HG03575 (cell line): ENCODE results near the gene ARID5B.
"Not testable (repeated sequence)": the region's sequence is repeated elsewhere in the genome, so short reads cannot be mapped to it uniquely, and the experiment has no call there.

Experiments used
- ATAC-seq: cut with Tn5 transposase; IDR thresholded peaks from one replicate; pipeline ENCODE4 v1.9.1; 2021; ENCODE audit not compliant: unreplicated experiment, insufficient number of reproducible peaks, low FRiP score; ENCODE audit errors: extremely low read depth

ARID5B gene

GRCh38 chr10:62019685-62020359 is 118.3 kb downstream of the ARID5B start:
- no peak for ATAC-seq

DNA sequence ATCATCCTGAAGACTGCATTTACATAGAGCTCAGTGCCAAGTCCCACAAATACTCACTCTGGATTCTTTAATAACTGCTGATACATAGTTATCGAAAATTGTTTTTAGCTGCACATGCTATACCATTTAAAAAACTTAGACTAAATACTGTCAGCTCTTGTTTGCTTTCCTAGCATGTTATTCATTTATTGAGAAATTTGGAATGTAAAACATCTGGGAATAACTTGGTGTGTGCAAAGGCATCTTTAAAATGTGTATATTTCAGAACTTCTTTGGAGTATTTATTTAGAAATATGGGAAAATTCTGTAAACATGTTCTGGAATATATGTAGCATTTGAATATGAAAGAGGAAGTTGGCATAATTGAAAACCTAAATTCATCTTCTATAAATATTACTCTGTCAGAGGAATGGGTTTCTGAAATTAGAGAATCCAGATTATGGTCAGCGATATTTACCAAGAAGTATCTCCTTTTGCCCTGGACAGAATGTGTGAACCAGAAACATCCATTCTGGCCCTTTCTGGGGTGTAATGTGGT is 119.7 kb downstream of the ARID5B start:
- ATAC-seq, result no peak

- no peak for ATAC-seq
Measured at GRCh38 chr10:62021978-62022802, 120.7 kb downstream of the ARID5B start.

- no peak for ATAC-seq
Measured at GRCh38 chr10:62022830-62023229, 121.3 kb downstream of the ARID5B start.

- ATAC-seq, result no peak
Measured at GRCh38 chr10:62023329-62023728, 121.8 kb downstream of the ARID5B start.

- ATAC-seq, result no peak
Measured at GRCh38 chr10:62024026-62024701, 122.7 kb downstream of the ARID5B start.

- ATAC-seq, result no peak
Measured at GRCh38 chr10:62025134-62025794, 123.8 kb downstream of the ARID5B start.

DNA sequence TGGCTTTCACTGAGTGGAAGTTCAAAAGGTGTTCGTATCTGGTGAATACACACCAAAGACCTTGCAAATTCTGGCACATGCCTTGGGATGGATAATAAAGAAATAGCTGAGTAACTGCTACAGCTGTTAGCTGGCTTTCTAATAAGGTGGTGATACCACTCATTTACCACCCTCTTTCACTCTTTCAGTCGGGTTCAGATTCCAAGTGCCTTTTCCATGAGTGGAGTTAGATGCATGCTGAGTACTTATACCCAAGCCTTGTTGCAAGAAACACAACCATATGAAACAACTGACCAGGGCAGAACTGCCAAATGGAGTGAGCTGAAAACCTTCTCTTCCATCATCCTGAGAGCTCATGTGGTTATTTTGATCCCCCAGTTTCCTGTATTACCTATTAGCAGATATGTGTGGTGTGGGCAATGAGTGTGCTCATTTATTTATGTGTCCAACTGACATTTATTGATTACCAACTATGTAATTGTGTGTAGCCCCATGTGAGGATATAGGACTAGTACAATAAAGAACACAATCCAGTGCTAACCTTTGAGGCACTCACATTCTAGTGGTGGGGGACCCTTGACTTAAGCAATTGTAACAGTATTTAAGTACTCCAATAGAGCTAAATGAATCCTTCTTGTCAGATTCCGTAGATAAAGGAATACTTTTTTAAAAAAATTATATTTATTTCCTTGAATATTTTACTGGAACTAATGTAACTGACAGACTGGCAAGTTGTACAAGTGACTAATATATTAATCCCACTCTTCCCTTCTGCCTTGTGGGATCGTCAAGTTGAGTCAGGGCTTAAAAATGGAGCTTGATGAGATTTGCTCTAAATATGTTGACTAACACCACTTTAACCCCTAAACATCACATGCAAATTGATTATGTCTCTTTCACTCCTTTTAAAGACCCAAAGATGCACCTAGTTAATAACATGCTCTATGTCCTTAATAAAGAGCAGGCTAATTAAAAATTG is 124.7 kb downstream of the ARID5B start:
- ATAC-seq, result no peak

- no peak for ATAC-seq
Measured at GRCh38 chr10:62027841-62028501, 126.5 kb downstream of the ARID5B start.

GRCh38 chr10:62028502-62028842 is 127.0 kb downstream of the ARID5B start:
- ATAC-seq, result not testable (repeated sequence)

DNA sequence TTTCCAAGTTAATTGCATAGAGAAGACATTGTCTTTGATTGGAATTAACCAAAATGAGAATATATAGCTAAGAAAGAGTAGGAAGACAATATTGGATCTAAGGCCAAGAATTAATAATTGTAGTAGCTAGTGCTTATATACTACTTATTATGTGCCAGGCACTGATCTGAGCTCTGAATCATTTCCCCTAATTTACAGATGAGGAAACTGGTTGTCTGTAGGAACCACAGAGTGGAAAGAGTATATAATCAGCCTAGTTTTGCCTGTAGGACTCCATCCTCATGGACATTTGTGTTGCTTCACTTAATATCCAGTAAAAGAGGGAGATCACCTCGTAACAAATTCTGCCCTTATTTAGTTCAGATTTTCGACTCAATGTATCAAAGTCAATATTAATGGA is 127.9 kb downstream of the ARID5B start:
- ATAC-seq, result no peak

- ATAC-seq, result no peak
Measured at GRCh38 chr10:62031507-62031906, 130.0 kb downstream of the ARID5B start.

DNA sequence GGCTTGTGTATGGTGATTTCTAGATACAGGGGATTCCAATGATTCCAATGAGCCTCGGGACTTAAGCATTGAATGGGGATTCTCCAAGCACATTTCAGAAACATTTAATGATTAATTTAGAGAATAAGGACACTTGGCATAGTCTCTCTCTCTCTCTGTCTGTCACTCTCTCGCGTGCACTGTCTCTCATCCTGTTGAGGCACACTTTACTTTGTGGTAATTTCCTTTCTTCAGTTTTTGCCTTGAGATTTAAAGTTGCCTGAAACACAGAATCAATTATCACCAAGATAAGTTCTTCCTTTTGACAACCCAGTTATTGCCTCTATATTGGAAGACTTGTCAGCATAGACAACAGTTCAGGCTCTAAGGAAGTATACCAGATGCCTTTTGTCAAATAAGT is 131.6 kb downstream of the ARID5B start:
- no peak for ATAC-seq

DNA sequence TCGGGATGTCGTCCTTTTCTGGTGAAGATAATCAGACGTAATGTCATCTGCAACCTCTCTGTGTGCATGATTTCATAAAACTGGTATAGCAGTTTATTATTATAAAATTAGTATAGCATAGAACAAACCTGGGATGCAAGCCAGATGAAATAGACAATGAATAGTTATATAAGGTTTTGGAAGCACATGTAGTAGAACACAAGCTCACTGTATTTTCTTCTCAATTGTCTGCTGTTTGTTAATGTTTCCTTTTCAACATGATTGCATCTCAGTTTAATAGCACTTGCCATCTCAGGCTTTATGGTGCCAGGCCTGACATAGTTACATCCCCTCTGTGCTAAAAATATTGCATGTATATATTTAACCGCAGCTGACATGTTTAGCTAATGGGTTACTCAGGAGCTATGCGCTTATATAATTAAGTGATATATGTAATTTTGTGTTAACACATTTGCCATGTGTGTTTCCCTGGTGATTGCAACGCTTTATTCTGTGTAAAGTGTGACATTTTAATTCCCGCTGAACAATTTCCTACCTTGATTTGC is 132.7 kb downstream of the ARID5B start:
- ATAC-seq, result no peak

GRCh38 chr10:62036186-62037081 is 134.9 kb downstream of the ARID5B start:
- no peak for ATAC-seq

DNA sequence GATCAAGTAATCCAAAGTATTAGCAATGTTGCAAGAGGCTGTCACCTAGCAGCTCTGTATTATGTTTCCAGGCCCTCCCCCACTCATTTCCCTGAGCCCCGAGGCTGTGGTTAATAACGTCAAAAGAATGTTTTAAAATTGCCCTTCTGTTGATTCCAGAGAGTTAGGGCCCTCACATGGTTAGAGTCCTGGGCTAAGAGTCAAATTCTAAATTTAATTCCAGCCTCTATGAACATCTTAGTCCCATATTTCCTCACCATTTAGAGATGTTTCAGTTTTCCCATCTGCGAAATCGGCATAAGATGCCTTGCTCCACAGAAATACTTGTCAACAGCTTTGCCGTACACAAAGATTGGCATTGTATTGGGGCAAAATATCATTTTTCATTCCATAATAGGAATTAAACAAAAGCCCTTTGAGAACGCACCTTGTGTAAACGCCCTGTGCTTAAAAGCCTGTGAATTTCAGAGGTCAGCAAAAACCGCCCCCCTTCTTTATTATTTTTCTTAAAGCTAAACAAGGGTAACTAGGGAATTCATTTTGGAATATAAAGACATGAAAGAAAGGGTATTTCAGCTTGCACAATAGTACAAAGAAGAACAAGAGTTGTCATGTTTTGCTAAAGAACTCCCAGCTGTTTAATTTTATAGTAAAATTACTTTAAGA is 135.8 kb downstream of the ARID5B start:
- ATAC-seq, result no peak
